Left ventricle myocardium inferior (tissue), 1 donor: ENCODE measurements around the gene NCSTN. TPM values are rescaled to one million over a fixed set of nuclear protein-coding genes. Genes with fewer than 3 reads are reported as not detected.

Experiments used
- DNase-seq: peaks from one replicate; pipeline ENCODE4 v3.0.0-alpha.2; 2020
- H3K27ac ChIP-seq: fragments of 200-600 bp; replicated peaks from 2 replicates; pipeline ENCODE4 v1.8.0; 2021
- H3K27me3 ChIP-seq: fragments of 200-600 bp; 2 replicates; pipeline ENCODE4 v1.8.0; 2021; ENCODE audit warnings: low read depth
- H3K36me3 ChIP-seq: fragments of 200-600 bp; 2 replicates; pipeline ENCODE4 v1.8.0; 2021
- H3K4me1 ChIP-seq: fragments of 200-600 bp; 2 replicates; pipeline ENCODE4 v1.8.0; 2021
- H3K4me3 ChIP-seq: fragments of 200-600 bp; 2 replicates; pipeline ENCODE4 v1.8.0; 2021; ENCODE audit warnings: mild to moderate bottlenecking, moderate library complexity
- H3K9me3 ChIP-seq: fragments of 200-600 bp; replicated peaks from 2 replicates; pipeline ENCODE4 v1.8.0; 2021
- intact Hi-C: fragments of 100-400 bp; cut with micrococcal nuclease; formaldehyde crosslinking; loops from one replicate; pipeline ENCODE4 v1.11.0; 2022
- total RNA-seq: library from RNA; stranded (reverse); fragmentation: NEBNext Ultra II Directional; extraction: Animal tissue kit (Norgen Biotek cat#: 25700); gene quantifications from one replicate; pipeline ENCODE4 v1.2.1, GENCODE V29; 2021
- TF ChIP-seq, protein P1 (sequence below): fragments of 200-600 bp; IDR thresholded peaks from 2 replicates; pipeline ENCODE4 v1.8.0; 2021; ENCODE audit warnings: antibody characterized with exemption, mild to moderate bottlenecking, borderline replicate concordance
- donor health status: DM: no; HTN: yes; CAD: no; lungs with severe emphysema.

NCSTN gene
- total RNA-seq, 1 donor from 2014 or later: 53.6 TPM

DNA sequence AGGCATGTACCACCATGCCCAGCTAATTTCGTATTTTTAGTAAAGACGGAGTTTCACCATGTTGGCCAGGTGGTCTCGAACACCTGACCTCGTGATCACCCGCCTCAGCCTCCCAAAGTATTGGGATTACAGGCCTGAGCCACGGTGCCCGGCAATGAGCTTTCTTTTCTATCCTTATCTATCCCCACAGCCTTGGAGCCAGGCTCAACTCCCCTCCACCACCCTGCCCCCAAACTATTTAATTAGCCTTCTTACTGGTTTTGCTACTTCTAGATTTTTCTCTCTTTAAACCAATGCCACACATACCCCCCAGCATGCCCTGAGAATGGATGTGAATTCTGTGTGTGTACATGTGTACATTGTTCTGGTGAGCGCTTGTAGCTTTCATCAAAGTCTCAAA, 51.5 kb downstream of the NCSTN start:
- H3K9me3 ChIP-seq: no peaks in the 10 kb centered on the region
- no peak overlapping the region for H3K4me3 ChIP-seq
- H3K27me3 ChIP-seq: peaks cover 27% of the 10 kb centered on the region
- TF ChIP-seq, protein P1, sequence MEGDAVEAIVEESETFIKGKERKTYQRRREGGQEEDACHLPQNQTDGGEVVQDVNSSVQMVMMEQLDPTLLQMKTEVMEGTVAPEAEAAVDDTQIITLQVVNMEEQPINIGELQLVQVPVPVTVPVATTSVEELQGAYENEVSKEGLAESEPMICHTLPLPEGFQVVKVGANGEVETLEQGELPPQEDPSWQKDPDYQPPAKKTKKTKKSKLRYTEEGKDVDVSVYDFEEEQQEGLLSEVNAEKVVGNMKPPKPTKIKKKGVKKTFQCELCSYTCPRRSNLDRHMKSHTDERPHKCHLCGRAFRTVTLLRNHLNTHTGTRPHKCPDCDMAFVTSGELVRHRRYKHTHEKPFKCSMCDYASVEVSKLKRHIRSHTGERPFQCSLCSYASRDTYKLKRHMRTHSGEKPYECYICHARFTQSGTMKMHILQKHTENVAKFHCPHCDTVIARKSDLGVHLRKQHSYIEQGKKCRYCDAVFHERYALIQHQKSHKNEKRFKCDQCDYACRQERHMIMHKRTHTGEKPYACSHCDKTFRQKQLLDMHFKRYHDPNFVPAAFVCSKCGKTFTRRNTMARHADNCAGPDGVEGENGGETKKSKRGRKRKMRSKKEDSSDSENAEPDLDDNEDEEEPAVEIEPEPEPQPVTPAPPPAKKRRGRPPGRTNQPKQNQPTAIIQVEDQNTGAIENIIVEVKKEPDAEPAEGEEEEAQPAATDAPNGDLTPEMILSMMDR: no peak
- no peak overlapping the region for H3K27ac ChIP-seq
- peaks cover 2% of the 10 kb centered on the region for H3K4me1 ChIP-seq
- no peaks in the 10 kb centered on the region for H3K36me3 ChIP-seq
- no peak for DNase-seq
- intact Hi-C loops: no loop called here

DNA sequence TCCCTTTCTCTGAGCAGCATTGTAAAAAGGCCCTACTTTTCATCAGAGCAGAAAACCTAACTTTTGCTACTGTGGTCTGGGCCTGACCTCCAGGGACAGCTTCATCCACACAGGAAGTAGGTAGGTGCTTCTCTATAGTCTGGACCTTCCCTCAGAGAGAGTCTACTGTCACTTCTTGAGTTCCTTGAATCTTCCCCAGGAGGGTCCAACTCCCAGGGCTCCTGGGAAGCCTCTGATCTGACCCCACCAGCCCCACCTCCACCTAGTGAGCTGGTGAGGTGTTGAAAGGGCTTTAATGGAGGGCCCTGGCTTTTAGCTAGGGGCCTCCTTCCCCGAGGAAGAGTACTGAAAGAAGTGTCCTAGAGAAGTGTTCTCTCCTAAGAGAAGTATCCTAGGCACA, 54.5 kb downstream of the NCSTN start:
- peaks cover 24% of the 10 kb centered on the region for H3K27me3 ChIP-seq
- H3K36me3 ChIP-seq: no peaks in the 10 kb centered on the region
- no peak overlapping the region for H3K4me3 ChIP-seq
- peaks cover 32% of the 10 kb centered on the region for H3K4me1 ChIP-seq
- no peak overlapping the region for H3K27ac ChIP-seq
- H3K9me3 ChIP-seq: no peaks in the 10 kb centered on the region
- no peak for DNase-seq
- TF ChIP-seq, protein P1: no peak
- intact Hi-C loops: no loop called here

DNA sequence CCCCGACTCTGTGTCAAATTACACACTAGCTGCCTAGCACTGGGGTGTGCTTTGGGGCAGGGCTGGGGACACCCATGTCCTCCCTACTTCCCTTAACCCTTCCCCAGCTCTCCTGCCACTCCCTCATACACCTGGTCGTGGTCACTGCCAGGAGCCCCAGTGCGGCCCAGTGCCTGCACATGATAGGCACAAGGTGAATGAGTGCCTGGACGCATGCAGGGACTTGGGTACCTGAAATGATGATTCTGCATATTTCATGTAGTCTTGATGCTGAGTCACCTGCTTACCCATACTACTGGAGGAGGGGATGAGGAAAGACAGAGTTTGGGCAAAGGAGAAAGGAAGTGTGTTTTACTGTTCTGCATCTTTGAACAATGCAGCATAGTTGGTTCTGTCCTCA, 55.6 kb downstream of the NCSTN start:
- TF ChIP-seq, protein P1: no peak
- no peak for DNase-seq

DNA sequence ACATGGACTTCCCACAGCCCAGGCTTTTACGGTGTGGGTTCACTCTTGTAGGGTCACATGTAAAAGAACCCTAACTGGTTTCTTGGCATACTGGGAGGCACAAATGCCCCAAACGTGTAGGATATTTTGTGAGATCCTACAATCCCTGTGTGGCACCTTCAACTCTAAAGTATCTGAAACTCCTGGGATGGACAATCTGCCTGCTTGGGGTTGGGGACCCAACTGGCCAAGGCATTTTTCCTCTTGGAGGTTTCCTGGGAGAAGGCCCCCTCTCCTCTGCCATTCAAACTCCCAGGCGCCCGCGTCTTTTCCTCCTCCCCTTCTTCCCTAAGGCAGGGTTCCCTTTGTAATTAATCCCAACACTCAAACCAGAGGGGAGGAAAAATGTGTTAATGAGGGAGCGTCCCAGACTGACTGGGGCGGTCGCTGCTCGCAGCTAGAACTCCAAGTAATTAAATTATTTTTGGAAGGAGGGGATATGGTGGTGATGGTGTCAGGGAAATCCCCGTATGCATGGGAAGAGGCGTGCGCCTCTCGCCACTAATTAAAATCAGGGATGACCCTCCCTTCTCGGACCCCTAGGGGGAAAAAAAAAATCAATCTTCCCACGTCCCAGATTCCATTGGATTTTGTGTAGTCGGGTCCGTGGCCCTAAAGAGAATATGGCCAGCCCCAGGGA, 56.5 kb downstream of the NCSTN start:
- H3K27ac ChIP-seq: peak overlapping the region; percentile 44

More for the DNA sequence above, 55.6 kb downstream of the NCSTN start:
- no peaks in the 10 kb centered on the region for H3K9me3 ChIP-seq
- no peaks in the 10 kb centered on the region for H3K36me3 ChIP-seq
- intact Hi-C loops: no loop called here
- peaks cover 15% of the 10 kb centered on the region for H3K27me3 ChIP-seq
- no peak overlapping the region for H3K4me3 ChIP-seq
- H3K4me1 ChIP-seq: peaks cover 43% of the 10 kb centered on the region
- no peak overlapping the region for H3K27ac ChIP-seq

DNA sequence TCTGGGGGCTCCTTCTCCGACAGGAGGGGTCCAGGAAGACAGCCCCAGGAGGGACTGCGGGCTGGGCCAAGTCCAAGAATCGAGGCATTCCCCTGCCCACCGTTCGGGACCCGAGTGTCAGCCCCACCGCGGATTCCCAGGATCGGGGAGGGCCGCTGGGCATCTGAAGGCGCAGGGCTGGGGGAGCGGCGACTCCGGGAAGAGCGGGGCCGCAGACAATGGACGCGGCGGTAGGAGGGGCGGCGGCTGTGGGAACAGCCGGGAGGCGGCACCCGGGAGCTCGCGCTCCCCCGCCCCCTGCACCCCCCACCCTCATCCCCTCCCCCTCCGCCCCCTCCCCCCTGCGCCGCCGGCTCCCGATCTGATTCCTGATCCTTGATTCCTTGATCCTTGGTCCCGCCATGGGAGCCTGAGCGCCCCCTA, 57.1 kb downstream of the NCSTN start, which contains the start of gene VANGL2:
TSS of gene VANGL2 (plus strand) at position 342 of the 423 bp plus-strand sequence. CDS start 15,274 bp downstream, outside the sequence.
- H3K27me3 ChIP-seq: peaks cover 6% of the 10 kb centered on the region
- TF ChIP-seq, protein P1: no peak
- peak; percentile 83 for DNase-seq
- intact Hi-C loops: no loop called here
- no peaks in the 10 kb centered on the region for H3K9me3 ChIP-seq
- H3K27ac ChIP-seq: peak within 1 kb of the TSS; percentile 44
- H3K4me3 ChIP-seq: peak within 1 kb of the TSS; percentile 83
- no peaks in the 10 kb centered on the region for H3K36me3 ChIP-seq
- H3K4me1 ChIP-seq: peaks cover 54% of the 10 kb centered on the region

More for the DNA sequence above, 56.5 kb downstream of the NCSTN start:
- Histone ChIP-seq H3K27me3 (peaks cover 8% of the 10 kb centered on the region), H3K4me1 (peaks cover 49% of the 10 kb centered on the region), H3K4me3 (peak overlapping the region; percentile 83), H3K36me3 (no peaks in the 10 kb centered on the region), H3K9me3 (no peaks in the 10 kb centered on the region)
- intact Hi-C loops: no loop called here
- DNase-seq: no peak
- TF ChIP-seq, protein P1: no peak
